Hepatocyte (in vitro differentiated cells): Measurements from ENCODE around the gene ATOX1. TPM values are rescaled to one million over a fixed set of nuclear protein-coding genes. Genes with fewer than 3 reads are reported as not detected.

Source experiments
- DNase-seq: peaks from one replicate; pipeline ENCODE4 v3.0.0-alpha.2; 2016; ENCODE audit warnings: low spot score
- H2AFZ ChIP-seq: fragments of 200-600 bp; sonication (generic); 2 replicates; pipeline ENCODE4 v1.6.0; 2016; ENCODE audit warnings: antibody characterized with exemption, mild to moderate bottlenecking
- H3K27ac ChIP-seq: fragments of 200-600 bp; sonication (generic); 2 replicates; pipeline ENCODE4 v1.5.1; 2016; ENCODE audit warnings: mild to moderate bottlenecking
- H3K27me3 ChIP-seq: fragments of 200-600 bp; sonication (generic); 2 replicates; pipeline ENCODE4 v1.6.1; 2016
- H3K36me3 ChIP-seq: fragments of 200-600 bp; sonication (generic); replicated peaks from 2 replicates; pipeline ENCODE4 v1.5.1; 2016; ENCODE audit warnings: low read depth; ENCODE audit not compliant: insufficient read depth
- H3K4me1 ChIP-seq: fragments of 200-600 bp; sonication (generic); 2 replicates; pipeline ENCODE4 v1.5.1; 2016; ENCODE audit warnings: mild to moderate bottlenecking, moderate library complexity; ENCODE audit not compliant: insufficient read depth
- H3K4me2 ChIP-seq: fragments of 200-600 bp; sonication (generic); 2 replicates; pipeline ENCODE4 v1.6.0; 2016
- H3K4me3 ChIP-seq: fragments of 200-600 bp; sonication (generic); 2 replicates; pipeline ENCODE4 v1.5.1; 2016; ENCODE audit warnings: mild to moderate bottlenecking
- H3K79me2 ChIP-seq: fragments of 200-600 bp; sonication (generic); 2 replicates; pipeline ENCODE4 v1.6.0; 2017; ENCODE audit warnings: mild to moderate bottlenecking
- H3K9me2 ChIP-seq: fragments of 200-600 bp; sonication (generic); replicated peaks from 2 replicates; pipeline ENCODE4 v1.6.0; 2017; ENCODE audit warnings: mild to moderate bottlenecking; ENCODE audit not compliant: insufficient read depth
- H3K9me3 ChIP-seq: fragments of 200-600 bp; sonication (generic); 2 replicates; pipeline ENCODE4 v1.5.1; 2016; ENCODE audit warnings: low read depth, mild to moderate bottlenecking
- H4K20me1 ChIP-seq: fragments of 200-600 bp; sonication (generic); 2 replicates; pipeline ENCODE4 v1.6.0; 2016; ENCODE audit warnings: mild to moderate bottlenecking; ENCODE audit not compliant: insufficient read depth, poor library complexity, severe bottlenecking
- CTCF ChIP-seq: fragments of 200-600 bp; sonication (generic); IDR thresholded peaks from 2 replicates; pipeline ENCODE4 v1.5.1; 2016; ENCODE audit warnings: antibody characterized with exemption, mild to moderate bottlenecking; ENCODE audit not compliant: poor library complexity
- EZH2 ChIP-seq: fragments of 200-600 bp; sonication (generic); IDR thresholded peaks from 2 replicates; pipeline ENCODE4 v1.6.1; 2016; ENCODE audit warnings: antibody characterized with exemption, mild to moderate bottlenecking, borderline replicate concordance
- EZH2phosphoT487 ChIP-seq: fragments of 200-600 bp; sonication (generic); IDR thresholded peaks from one replicate; pipeline ENCODE4 v1.6.1; 2018; ENCODE audit warnings: antibody characterized with exemption, mild to moderate bottlenecking, low read depth, moderate library complexity; ENCODE audit not compliant: unreplicated experiment, severe bottlenecking
- WGBS: methylation state at CpG from one replicate; pipeline ENCODE4 v1.1.6; 2016; ENCODE audit warnings: low lambda C conversion rate; ENCODE audit errors: missing lambda C conversion rate; 5-methylcytosine and 5-hydroxymethylcytosine counted together
- polyA plus RNA-seq: library from polyadenylated mRNA; unstranded; fragments of >200 nt; fragmentation: Nextera tagmentation; extraction: Ambion mirVana; gene quantifications from 2 replicates; pipeline ENCODE4 v1.2.1, GENCODE V29; 2016
- total RNA-seq: library from RNA; depleted of rRNA; stranded (reverse); fragments of >200 nt; gene quantifications from 2 replicates; pipeline ENCODE4 v1.2.3, GENCODE V29; 2014

The ATOX1 gene
- total and polyA plus RNA-seq, 2 experiments from 2014 or later = 112 to 348 TPM

GRCh38 chr5:151722546-151722945 lies 35.9 kb downstream of the ATOX1 start:
- Histone ChIP-seq H3K4me2 (no peak overlapping the region), H3K79me2 (no peaks in the 10 kb centered on the region), H2AFZ (no peak overlapping the region), H3K4me3 (no peak overlapping the region), H3K27me3 (no peaks in the 10 kb centered on the region), H4K20me1 (no peaks in the 10 kb centered on the region), H3K36me3 (no peaks in the 10 kb centered on the region), H3K4me1 (peaks cover 15% of the 10 kb centered on the region), H3K9me2 (no peaks in the 10 kb centered on the region), H3K9me3 (no peaks in the 10 kb centered on the region), H3K27ac (no peak overlapping the region)
- TF ChIP-seq CTCF (no peak), EZH2 (no peak), EZH2phosphoT487 (no peak)
- DNase-seq = no peak

- Histone ChIP-seq H3K9me2 (no peaks in the 10 kb centered on the region), H3K27me3 (no peaks in the 10 kb centered on the region), H4K20me1 (no peaks in the 10 kb centered on the region), H3K36me3 (no peaks in the 10 kb centered on the region), H2AFZ (no peak overlapping the region), H3K4me1 (peaks cover 15% of the 10 kb centered on the region), H3K79me2 (no peaks in the 10 kb centered on the region), H3K27ac (peak overlapping the region; percentile 37), H3K4me3 (no peak overlapping the region), H3K4me2 (no peak overlapping the region), H3K9me3 (no peaks in the 10 kb centered on the region)
- no peak for TF ChIP-seq EZH2
- TF ChIP-seq EZH2phosphoT487 = no peak
- TF ChIP-seq CTCF = no peak
- no peak for DNase-seq
These were observed 36.5 kb downstream of the ATOX1 start for GRCh38 chr5:151721812-151722391.

- H2AFZ ChIP-seq = no peak overlapping the region
- H3K9me2 ChIP-seq = no peaks in the 10 kb centered on the region
- H3K4me2 ChIP-seq = no peak overlapping the region
- H3K9me3 ChIP-seq = no peaks in the 10 kb centered on the region
- WGBS = 79% methylated on average over 3 of the region's 3 CpGs
- peaks cover 15% of the 10 kb centered on the region for H3K4me1 ChIP-seq
- H3K27me3 ChIP-seq = no peaks in the 10 kb centered on the region
- no peaks in the 10 kb centered on the region for H4K20me1 ChIP-seq
- DNase-seq = no peak
- H3K27ac ChIP-seq = peak overlapping the region; percentile 47
- no peak overlapping the region for H3K4me3 ChIP-seq
- TF ChIP-seq CTCF = no peak
- TF ChIP-seq EZH2phosphoT487 = no peak
- no peak for TF ChIP-seq EZH2
- H3K36me3 ChIP-seq = no peaks in the 10 kb centered on the region
- no peaks in the 10 kb centered on the region for H3K79me2 ChIP-seq
These were observed 37.3 kb downstream of the ATOX1 start for GRCh38 chr5:151721087-151721646.
